ENCODE measurements around the gene SH3TC1. TPM values are rescaled to one million over a fixed set of nuclear protein-coding genes. Genes with fewer than 3 reads are reported as not detected.
A peak's percentile ranks its signal among the peaks of the same experiment; 100 is the strongest.

Gene SH3TC1
- total and polyA plus RNA-seq, 2 of the 13 experiments (the other 11 are each of a cell fraction or from before 2014, with no cell fraction given) = 14.9 to 21.8 TPM

- FAIRE-seq = no peak
- Histone ChIP-seq H3K4me2 (ENCODE audit: low read depth, low read length) (peak overlapping the region; percentile 43), H2AFZ (ENCODE audit: low read length) (no peak overlapping the region), H3K4me1 (ENCODE audit: insufficient read depth, low read length) (peaks cover 32% of the 10 kb centered on the region), H3K79me2 (ENCODE audit: insufficient read depth, low read length) (no peaks in the 10 kb centered on the region), H3K36me3 (replicated peaks in 1 of 2; ENCODE audit: control insufficient read depth in 1 of 2, insufficient read depth in 2 of 2, low read length in 2 of 2) (no peaks in the 10 kb centered on the region), H3K27ac (ENCODE audit: extremely low read length, insufficient read depth, low read length) (no peak overlapping the region), H3K9ac (ENCODE audit: insufficient read depth, low read depth, low read length) (no peak overlapping the region), H3K27me3 (ENCODE audit: control insufficient read depth in 1 of 2, insufficient read depth in 2 of 2, low read length in 2 of 2) (peaks cover 11 to 48% of the 10 kb centered on the region in 2 experiments; a peak in 3 of 5 replicates), H3K4me3 (replicated peaks in 1 of 3; ENCODE audit: insufficient read depth in 1 of 3, low read depth in 2 of 3, low read length in 3 of 3) (peak overlapping the region in 1 of 3 experiments; percentile 35; a peak in 1 of 6 replicates), H4K20me1 (ENCODE audit: insufficient read depth, low read length) (no peaks in the 10 kb centered on the region), H3K9me3 (ENCODE audit: low read length) (no peaks in the 10 kb centered on the region)
- no TSS peak for BruUV-seq (replicated peaks)
- intact Hi-C loops (cut with micrococcal nuclease; ENCODE audit: unreplicated experiment) (no loop called here), in situ Hi-C loops (cut with HindIII; ENCODE audit: extremely low pct_ligation_motif_present, low pct_unique_long_range_greater_than_20kb) (no loop called here)
- WGBS (ENCODE audit: low lambda C conversion rate) = 9% methylated on average over 13 of the region's 23 CpGs
- ChIA-PET POLR2A (interaction anchor here (0.6 kb wide), 1 partner anchor 20 kb away, joined by 3 read pairs; no protein-coding TSS in a partner anchor), CTCF (ENCODE audit: low intra/inter-chr PET ratio, low total read pairs) (no interaction called here)
- peak; percentile 42 for ATAC-seq
- no peak for DNase-seq (ENCODE audit: low spot score)
- TF ChIP-seq ZNF580 (CRISPR knock-in tag; IDR thresholded peaks at IDR 0.05; ENCODE audit: borderline replicate concordance, low read depth) (no peak), HNRNPL (IDR thresholded peaks at IDR 0.05; ENCODE audit: low read depth, low read length) (0 out of 2 replicates have a peak, but pooled peaks have one; percentile 50), ZFP91 (CRISPR knock-in tag; IDR thresholded peaks at IDR 0.05; ENCODE audit: borderline replicate concordance) (peak; percentile 52; the same call in 1 of the 2 replicates), ARID3A (IDR thresholded peaks at IDR 0.05; ENCODE audit: low read depth, low read length) (no peak), RXRA (CRISPR knock-in tag; IDR thresholded peaks at IDR 0.05) (peak; percentile 31; the same call in 1 of the 2 replicates), KDM6A (CRISPR knock-in tag; IDR thresholded peaks at IDR 0.05; ENCODE audit: low read depth) (no peak), ZSCAN9 (CRISPR knock-in tag; IDR thresholded peaks at IDR 0.05; ENCODE audit: borderline replicate concordance) (no peak), ZNF430 (CRISPR knock-in tag; IDR thresholded peaks at IDR 0.05) (no peak), ZNF24 (IDR thresholded peaks at IDR 0.05) (no peak), ZBTB3 (CRISPR knock-in tag; IDR thresholded peaks at IDR 0.05; ENCODE audit: borderline replicate concordance, low read depth) (no peak)
- TF ChIP-seq, protein P1, sequence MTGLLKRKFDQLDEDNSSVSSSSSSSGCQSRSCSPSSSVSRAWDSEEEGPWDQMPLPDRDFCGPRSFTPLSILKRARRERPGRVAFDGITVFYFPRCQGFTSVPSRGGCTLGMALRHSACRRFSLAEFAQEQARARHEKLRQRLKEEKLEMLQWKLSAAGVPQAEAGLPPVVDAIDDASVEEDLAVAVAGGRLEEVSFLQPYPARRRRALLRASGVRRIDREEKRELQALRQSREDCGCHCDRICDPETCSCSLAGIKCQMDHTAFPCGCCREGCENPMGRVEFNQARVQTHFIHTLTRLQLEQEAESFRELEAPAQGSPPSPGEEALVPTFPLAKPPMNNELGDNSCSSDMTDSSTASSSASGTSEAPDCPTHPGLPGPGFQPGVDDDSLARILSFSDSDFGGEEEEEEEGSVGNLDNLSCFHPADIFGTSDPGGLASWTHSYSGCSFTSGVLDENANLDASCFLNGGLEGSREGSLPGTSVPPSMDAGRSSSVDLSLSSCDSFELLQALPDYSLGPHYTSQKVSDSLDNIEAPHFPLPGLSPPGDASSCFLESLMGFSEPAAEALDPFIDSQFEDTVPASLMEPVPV (CRISPR knock-in tag; IDR thresholded peaks at IDR 0.05) = no peak
- TF ChIP-seq, protein P2, sequence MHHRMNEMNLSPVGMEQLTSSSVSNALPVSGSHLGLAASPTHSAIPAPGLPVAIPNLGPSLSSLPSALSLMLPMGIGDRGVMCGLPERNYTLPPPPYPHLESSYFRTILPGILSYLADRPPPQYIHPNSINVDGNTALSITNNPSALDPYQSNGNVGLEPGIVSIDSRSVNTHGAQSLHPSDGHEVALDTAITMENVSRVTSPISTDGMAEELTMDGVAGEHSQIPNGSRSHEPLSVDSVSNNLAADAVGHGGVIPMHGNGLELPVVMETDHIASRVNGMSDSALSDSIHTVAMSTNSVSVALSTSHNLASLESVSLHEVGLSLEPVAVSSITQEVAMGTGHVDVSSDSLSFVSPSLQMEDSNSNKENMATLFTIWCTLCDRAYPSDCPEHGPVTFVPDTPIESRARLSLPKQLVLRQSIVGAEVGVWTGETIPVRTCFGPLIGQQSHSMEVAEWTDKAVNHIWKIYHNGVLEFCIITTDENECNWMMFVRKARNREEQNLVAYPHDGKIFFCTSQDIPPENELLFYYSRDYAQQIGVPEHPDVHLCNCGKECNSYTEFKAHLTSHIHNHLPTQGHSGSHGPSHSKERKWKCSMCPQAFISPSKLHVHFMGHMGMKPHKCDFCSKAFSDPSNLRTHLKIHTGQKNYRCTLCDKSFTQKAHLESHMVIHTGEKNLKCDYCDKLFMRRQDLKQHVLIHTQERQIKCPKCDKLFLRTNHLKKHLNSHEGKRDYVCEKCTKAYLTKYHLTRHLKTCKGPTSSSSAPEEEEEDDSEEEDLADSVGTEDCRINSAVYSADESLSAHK (CRISPR knock-in tag; IDR thresholded peaks at IDR 0.05; ENCODE audit: borderline replicate concordance) = no peak
- TF ChIP-seq, protein P3, sequence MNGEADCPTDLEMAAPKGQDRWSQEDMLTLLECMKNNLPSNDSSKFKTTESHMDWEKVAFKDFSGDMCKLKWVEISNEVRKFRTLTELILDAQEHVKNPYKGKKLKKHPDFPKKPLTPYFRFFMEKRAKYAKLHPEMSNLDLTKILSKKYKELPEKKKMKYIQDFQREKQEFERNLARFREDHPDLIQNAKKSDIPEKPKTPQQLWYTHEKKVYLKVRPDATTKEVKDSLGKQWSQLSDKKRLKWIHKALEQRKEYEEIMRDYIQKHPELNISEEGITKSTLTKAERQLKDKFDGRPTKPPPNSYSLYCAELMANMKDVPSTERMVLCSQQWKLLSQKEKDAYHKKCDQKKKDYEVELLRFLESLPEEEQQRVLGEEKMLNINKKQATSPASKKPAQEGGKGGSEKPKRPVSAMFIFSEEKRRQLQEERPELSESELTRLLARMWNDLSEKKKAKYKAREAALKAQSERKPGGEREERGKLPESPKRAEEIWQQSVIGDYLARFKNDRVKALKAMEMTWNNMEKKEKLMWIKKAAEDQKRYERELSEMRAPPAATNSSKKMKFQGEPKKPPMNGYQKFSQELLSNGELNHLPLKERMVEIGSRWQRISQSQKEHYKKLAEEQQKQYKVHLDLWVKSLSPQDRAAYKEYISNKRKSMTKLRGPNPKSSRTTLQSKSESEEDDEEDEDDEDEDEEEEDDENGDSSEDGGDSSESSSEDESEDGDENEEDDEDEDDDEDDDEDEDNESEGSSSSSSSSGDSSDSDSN (CRISPR knock-in tag; IDR thresholded peaks at IDR 0.05) = peak; percentile 37; the same call in 1 of the 2 replicates
These were observed 63.7 kb downstream of the SH3TC1 start for GRCh38 chr4:8262637-8263322.

Measured in HepG2 (cell line).